Measurements from ENCODE around the gene SPATA13. TPM values are rescaled to one million over a fixed set of nuclear protein-coding genes. Genes with fewer than 3 reads are reported as not detected.

Gene SPATA13
- total RNA-seq, 2 donors from 2014 or later, result 101 to 112 TPM

DNA sequence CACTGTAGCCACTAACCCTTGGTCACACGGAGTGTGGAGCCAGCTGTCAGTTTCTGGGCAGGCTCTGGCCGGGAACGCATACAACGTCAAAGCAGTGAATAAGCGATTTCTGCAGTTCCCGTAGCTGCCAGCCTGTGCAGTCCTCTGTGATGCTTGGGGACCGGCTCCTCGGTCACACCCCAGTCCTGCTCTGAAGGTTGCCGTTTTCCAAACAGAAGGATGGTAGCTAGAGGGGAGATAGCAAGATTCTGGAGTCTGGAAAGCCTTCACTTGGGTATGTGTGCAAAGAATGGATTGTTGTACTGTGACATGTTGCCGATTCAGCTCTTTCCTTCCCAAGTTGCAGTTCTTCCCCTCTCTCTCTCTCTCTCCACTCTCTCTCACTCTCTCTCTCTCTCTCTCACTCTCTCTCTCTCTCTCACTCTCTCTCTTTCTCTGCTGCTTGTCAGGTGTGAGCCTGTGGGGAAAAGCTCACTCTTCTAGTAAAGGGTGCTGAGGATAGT, 110.2 kb downstream of the SPATA13 start:
- Mint-ChIP-seq H3K36me3 (ENCODE audit: low read depth) (peaks cover 5% of the 10 kb centered on the region), H3K4me3 (peak overlapping the region; percentile 77), H3K27ac (peak overlapping the region; percentile 92), H3K27me3 (no peaks in the 10 kb centered on the region), H3K4me1 (peaks cover 70% of the 10 kb centered on the region)
- peak; percentile 40 to 51 (median 42) for DNase-seq
- peak; percentile 35 for ATAC-seq
- H3K9me3 ChIP-seq (ENCODE audit: control insufficient read depth, low read length, poor library complexity, severe bottlenecking), result no peaks in the 10 kb centered on the region

DNA sequence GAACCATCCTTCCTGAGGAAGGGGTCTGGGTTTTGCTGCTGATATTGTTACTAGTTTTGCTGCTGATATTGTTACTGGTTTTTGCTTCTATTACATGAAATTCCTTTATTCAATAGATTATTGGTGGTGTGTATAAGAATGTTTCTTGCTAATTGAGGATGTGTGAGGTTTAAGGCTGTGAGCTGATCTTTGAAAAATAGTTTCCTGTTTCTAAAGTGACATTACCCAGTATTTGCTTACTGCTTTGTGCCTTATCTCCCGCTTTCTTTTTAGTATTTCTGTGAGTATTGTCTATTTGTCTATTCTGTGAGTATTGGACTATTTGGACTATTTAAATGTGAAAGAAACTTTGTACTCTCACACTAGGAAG, 110.7 kb downstream of the SPATA13 start:
- DNase-seq, result no peak
- no peaks in the 10 kb centered on the region for H3K9me3 ChIP-seq (ENCODE audit: control insufficient read depth, low read length, poor library complexity, severe bottlenecking)
- H3K36me3 Mint-ChIP-seq (ENCODE audit: low read depth), result peaks cover 5% of the 10 kb centered on the region
- H3K27ac Mint-ChIP-seq, result peak overlapping the region; percentile 92
- H3K4me3 Mint-ChIP-seq, result peak overlapping the region; percentile 77
- no peaks in the 10 kb centered on the region for H3K27me3 Mint-ChIP-seq
- ATAC-seq, result no peak
- peaks cover 71% of the 10 kb centered on the region for H3K4me1 Mint-ChIP-seq

DNA sequence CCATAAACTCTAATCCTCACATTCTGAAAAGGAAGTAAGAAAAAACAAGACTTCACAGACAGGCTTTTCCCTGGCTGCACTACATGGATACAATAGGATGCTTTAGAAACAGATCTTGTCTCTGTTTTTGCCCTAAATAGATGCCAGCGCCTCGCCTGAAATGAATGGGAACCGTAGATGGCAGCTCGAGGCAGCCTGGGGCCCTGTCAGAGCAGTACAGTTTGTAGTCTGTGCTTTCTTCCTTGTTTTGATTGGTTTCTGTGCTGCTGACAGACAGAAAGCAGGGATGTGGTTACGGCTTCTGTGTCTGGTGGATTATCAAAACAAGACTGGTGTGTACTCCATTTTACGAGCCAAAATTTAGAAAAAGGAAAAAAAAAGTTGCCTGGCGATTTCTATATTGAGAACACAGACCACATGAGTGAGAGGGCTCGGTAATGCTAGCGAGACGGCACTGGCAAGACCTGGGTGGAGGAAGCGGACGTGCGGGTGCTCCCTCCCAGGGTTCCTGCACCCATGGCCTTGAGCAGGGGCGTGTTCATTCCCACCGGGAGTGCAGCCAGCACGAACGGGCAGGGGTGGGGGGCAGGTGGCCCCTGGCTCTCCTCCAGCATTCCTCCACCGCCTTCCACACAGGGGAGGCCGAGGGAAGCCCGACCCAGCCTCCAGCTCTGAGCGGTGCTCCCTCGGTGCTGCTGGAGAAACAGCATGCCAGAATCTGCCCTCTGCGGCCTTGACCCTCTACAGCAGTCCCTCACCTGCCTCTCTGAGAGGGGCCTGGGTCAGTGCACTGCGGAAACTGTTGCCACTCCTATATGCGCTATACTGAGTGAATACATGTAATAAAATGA, 111.3 kb downstream of the SPATA13 start:
- peak overlapping the region; percentile 92 for H3K27ac Mint-ChIP-seq
- H3K36me3 Mint-ChIP-seq (ENCODE audit: low read depth), result peaks cover 8% of the 10 kb centered on the region
- H3K27me3 Mint-ChIP-seq, result no peaks in the 10 kb centered on the region
- DNase-seq (peak; percentile 43 to 59 (median 46)), ATAC-seq (peak; percentile 76)
- H3K4me1 Mint-ChIP-seq, result peaks cover 74% of the 10 kb centered on the region
- H3K4me3 Mint-ChIP-seq, result peak overlapping the region; percentile 77
- H3K9me3 ChIP-seq (ENCODE audit: control insufficient read depth, low read length, poor library complexity, severe bottlenecking), result no peaks in the 10 kb centered on the region

DNA sequence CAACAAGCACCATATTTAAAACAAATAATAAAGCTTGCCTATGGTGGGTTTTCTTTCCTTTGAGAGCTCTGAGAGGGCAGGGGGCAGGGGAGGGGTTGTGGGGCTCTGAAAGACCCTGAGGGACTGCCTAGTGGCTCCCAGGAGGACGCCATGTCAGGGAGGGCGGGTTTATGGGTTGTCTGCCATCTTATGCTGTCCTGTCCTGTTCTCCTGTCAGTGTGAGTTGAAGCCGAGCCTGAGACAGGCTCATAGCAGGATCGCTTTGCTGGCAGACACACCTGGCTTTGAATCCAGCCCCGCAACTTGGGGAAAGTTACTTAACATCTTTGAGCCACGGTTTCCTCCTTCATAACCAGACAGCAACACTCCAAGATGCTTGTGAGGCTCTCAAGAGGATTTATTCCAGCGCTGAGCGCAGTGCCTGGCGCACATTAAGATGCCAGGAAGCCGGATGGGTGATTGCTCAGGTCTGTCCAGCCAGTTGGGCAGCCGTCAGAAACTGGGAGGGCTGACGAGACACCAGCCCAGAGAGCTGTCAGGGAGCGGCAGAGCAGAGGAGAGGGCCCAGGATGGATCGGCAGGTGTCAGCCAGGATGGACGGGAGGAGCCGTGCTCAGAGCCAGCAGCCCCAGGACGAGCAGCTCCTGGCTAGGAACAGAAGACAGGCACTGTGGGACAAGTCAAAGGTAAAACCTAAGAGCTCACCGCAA, 112.1 kb downstream of the SPATA13 start:
- peaks cover 8% of the 10 kb centered on the region for H3K36me3 Mint-ChIP-seq (ENCODE audit: low read depth)
- peaks cover 70% of the 10 kb centered on the region for H3K4me1 Mint-ChIP-seq
- peak overlapping the region; percentile 77 for H3K4me3 Mint-ChIP-seq
- peak overlapping the region; percentile 92 for H3K27ac Mint-ChIP-seq
- H3K9me3 ChIP-seq (ENCODE audit: control insufficient read depth, low read length, poor library complexity, severe bottlenecking), result no peaks in the 10 kb centered on the region
- DNase-seq (no peak), ATAC-seq (no peak)
- no peaks in the 10 kb centered on the region for H3K27me3 Mint-ChIP-seq

DNA sequence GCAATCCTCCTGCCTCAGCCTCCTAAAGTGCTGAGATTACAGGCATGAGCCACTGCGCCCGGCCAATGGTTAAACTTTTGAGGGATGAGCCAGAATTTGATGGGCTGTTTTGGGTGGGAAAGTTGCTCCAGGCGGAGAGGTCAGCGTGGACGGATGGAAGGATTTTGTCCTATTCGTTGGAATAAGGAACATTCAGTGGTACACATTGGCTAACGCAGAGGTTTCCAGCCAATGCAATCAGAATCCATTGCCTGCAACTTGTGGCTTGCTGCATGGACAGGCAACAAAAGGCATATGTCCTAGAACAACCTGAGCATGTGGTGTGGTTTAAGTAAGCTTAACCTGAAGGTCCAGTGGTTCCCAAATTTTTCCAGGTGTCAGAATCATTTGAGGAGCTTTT, 113.4 kb downstream of the SPATA13 start:
- Mint-ChIP-seq H3K27me3 (no peaks in the 10 kb centered on the region), H3K36me3 (ENCODE audit: low read depth) (peaks cover 8% of the 10 kb centered on the region), H3K4me1 (peaks cover 66% of the 10 kb centered on the region), H3K4me3 (peak overlapping the region; percentile 85), H3K27ac (peak overlapping the region; percentile 92)
- ATAC-seq, result no peak
- H3K9me3 ChIP-seq (ENCODE audit: control insufficient read depth, low read length, poor library complexity, severe bottlenecking), result no peaks in the 10 kb centered on the region
- DNase-seq, result no peak

DNA sequence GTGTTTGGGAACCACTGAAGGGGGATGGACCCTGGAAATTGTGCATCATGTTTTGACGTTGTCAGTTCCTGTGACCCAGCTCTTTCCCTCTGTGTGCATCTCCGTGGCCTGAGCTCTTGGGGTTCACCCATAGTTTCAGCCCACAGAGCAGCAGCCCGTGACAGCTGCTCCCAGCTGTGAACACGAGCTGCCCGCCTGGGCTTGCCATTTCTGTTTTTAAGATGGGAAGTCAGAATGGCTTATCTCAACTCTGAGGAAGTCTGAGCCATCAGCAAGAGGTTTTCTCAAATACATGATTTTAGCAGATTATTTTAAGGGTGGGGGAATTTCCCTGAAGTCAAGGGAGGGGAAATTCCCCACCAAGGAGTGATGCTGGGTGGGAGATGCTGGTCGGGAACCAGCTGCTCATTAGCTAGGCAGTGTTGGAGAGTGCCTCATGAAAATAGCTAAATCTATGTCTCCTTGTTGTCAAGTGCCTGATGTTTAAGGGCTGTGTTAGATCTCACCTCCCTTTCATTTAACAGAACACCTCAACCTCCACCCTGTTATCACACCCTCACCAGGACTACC, 114.0 kb downstream of the SPATA13 start:
- Mint-ChIP-seq H3K27ac (peak overlapping the region; percentile 92), H3K27me3 (no peaks in the 10 kb centered on the region), H3K4me1 (peaks cover 70% of the 10 kb centered on the region), H3K36me3 (ENCODE audit: low read depth) (peaks cover 8% of the 10 kb centered on the region), H3K4me3 (peak overlapping the region; percentile 85)
- ATAC-seq, result peak; percentile 65
- peak; percentile 31 to 68 (median 40) for DNase-seq
- no peaks in the 10 kb centered on the region for H3K9me3 ChIP-seq (ENCODE audit: control insufficient read depth, low read length, poor library complexity, severe bottlenecking)

DNA sequence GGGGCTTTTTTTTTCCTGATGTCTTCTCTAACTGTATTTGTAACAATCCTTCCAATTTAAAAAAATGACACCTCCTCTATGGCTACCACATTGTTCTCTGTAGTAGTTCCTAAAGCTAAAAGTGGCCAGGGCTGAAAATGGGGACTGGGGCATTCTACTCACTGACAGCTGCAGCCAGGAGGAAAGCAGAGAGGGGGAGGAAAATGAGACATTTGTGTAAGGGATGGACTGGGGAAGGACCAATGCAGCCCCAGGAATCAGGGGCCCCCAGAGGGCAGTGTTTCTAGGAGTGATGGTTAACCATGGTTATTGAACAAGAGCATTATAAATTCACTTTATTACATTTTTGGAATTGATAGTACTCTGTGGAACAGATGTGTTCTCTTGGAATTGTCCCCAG, 114.5 kb downstream of the SPATA13 start:
- H3K36me3 Mint-ChIP-seq (ENCODE audit: low read depth), result peaks cover 8% of the 10 kb centered on the region
- H3K4me1 Mint-ChIP-seq, result peaks cover 72% of the 10 kb centered on the region
- peak overlapping the region; percentile 92 for H3K27ac Mint-ChIP-seq
- ATAC-seq (no peak), DNase-seq (no peak)
- peak overlapping the region; percentile 85 for H3K4me3 Mint-ChIP-seq
- no peaks in the 10 kb centered on the region for H3K27me3 Mint-ChIP-seq
- H3K9me3 ChIP-seq (ENCODE audit: control insufficient read depth, low read length, poor library complexity, severe bottlenecking), result no peaks in the 10 kb centered on the region

DNA sequence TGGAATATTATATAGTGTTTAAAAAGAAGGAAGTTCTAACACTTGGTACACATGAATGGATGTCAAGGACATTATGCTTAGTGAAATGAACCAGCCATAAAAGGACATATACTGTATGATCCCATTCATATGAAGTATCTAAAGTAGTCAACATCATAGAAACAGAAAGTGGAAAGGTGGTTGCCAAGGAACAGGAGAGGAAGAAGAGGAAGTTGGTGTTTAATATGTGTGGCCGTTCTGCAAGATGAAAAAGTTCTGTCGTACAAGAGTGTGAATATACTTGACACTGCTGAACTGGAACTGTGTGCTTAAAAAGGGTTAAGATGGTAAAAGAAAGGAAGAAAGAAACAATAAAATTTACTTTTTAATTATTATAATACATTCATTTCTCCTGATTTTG, 115.8 kb downstream of the SPATA13 start:
- H3K27me3 Mint-ChIP-seq, result no peaks in the 10 kb centered on the region
- ATAC-seq (no peak), DNase-seq (no peak)
- peaks cover 70% of the 10 kb centered on the region for H3K4me1 Mint-ChIP-seq
- peak overlapping the region; percentile 92 for H3K27ac Mint-ChIP-seq
- peak overlapping the region; percentile 77 for H3K4me3 Mint-ChIP-seq
- H3K9me3 ChIP-seq (ENCODE audit: control insufficient read depth, low read length, poor library complexity, severe bottlenecking), result no peaks in the 10 kb centered on the region
- H3K36me3 Mint-ChIP-seq (ENCODE audit: low read depth), result peaks cover 5% of the 10 kb centered on the region

DNA sequence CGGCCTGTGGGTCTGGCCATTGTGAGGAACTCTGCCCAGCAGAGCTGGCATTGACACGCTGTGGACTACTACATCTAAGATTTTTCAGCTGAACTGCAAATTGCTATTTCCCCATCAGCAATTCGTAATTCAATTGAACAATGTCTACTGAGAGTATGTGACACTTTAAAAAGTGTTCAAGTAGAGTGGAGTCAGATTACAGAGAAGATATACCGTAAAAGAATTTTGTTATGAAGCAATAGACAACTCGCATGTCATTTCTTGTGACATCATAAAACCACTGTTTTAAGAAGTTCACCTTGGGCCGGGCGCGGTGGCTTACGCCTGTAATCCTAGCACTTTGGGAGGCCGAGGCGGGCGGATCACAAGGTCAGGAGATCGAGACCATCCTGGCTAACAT, 116.3 kb downstream of the SPATA13 start:
- Mint-ChIP-seq H3K4me1 (peaks cover 65% of the 10 kb centered on the region), H3K27me3 (no peaks in the 10 kb centered on the region), H3K27ac (peak overlapping the region; percentile 92), H3K4me3 (no peak overlapping the region), H3K36me3 (ENCODE audit: low read depth) (peaks cover 3% of the 10 kb centered on the region)
- ATAC-seq (no peak), DNase-seq (no peak)
- H3K9me3 ChIP-seq (ENCODE audit: control insufficient read depth, low read length, poor library complexity, severe bottlenecking), result no peaks in the 10 kb centered on the region

DNA sequence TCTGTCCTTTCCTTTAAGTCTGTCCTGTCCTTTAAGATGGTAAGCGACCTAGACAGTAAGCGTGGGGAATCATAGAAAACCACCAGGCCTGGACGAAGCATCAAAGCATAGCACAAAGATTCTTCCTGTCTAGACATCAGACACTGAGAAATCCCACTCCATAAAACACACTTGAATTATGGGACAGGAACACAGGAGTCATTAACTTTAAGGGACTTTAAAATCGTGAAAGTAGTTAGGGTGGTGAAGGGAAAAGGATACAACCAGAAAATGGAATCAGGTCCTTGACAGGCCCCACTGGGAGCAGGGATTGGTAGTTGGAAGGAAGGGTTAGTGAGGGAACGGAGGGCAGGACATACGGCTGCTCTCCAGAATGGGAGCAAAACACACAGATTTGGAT, 117.2 kb downstream of the SPATA13 start:
- Mint-ChIP-seq H3K36me3 (ENCODE audit: low read depth) (peaks cover 3% of the 10 kb centered on the region), H3K27me3 (no peaks in the 10 kb centered on the region), H3K4me3 (peak overlapping the region; percentile 63), H3K27ac (peak overlapping the region; percentile 92), H3K4me1 (peaks cover 65% of the 10 kb centered on the region)
- ATAC-seq (no peak), DNase-seq (no peak)
- H3K9me3 ChIP-seq (ENCODE audit: control insufficient read depth, low read length, poor library complexity, severe bottlenecking), result no peaks in the 10 kb centered on the region

DNA sequence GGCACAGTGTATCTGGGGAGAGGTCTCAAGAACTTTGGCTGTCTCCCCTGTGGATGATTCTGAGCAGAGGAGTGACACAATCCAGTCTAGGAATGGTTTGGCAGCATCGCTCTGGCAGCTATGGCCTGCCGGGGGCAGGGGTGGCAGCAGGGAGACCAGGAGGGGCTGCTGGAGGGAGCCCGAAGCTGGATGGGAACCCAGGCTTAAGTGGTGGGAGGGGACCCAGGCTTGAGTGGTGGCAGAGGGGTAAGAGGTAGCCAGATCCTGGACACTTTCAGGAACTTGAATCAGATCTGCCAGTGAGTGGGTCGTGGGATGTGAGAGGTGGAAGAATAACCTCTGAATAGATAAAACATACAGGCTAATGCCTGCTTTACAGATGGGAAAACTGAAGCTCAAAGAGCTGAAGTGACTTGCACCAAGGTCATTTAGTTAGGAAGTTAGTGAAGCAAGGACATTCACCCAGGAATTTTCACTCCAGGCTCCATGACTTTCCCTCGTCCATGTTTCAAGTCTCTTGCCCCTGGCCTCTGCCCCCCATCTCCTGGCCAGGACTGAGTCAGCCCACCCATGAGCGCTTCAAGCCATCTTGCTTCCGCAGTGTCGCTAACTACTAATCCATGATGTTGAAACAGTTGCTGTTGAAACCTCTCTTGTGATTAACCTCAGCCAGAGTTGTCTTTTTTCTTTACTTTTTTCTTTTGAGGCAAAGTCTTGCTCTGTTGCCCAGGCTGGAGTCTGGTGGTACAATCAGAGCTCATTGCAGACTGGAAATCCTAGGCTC, 119.0 kb downstream of the SPATA13 start:
- H3K4me3 Mint-ChIP-seq, result peak overlapping the region; percentile 45

DNA sequence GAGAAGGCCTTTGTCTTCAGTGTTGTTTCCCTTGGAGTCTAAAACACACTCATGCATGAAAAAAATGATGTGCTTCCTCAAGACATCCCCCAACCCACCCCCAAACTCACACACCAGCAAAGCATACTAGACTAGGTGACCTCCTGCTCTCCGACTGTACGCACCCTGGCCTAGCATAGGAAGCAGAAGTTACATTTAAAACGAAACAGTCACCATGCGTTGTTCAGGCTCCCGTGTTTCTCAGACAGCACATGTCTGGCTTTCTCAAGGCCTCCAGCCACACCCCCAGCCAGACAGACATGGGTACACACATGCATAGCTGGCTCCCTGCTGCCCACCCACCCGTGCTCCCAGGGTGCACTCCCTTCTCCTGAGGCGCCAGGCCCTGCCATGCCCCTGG, 120.2 kb downstream of the SPATA13 start:
- no peak for DNase-seq
- ATAC-seq, result peak; percentile 32
- H3K36me3 Mint-ChIP-seq (ENCODE audit: low read depth), result peaks cover 9% of the 10 kb centered on the region

More for the DNA sequence above, 119.0 kb downstream of the SPATA13 start:
- peak overlapping the region; percentile 88 for H3K27ac Mint-ChIP-seq
- no peak for DNase-seq
- H3K36me3 Mint-ChIP-seq (ENCODE audit: low read depth), result peaks cover 7% of the 10 kb centered on the region
- peaks cover 57% of the 10 kb centered on the region for H3K4me1 Mint-ChIP-seq
- H3K9me3 ChIP-seq (ENCODE audit: control insufficient read depth, low read length, poor library complexity, severe bottlenecking), result no peaks in the 10 kb centered on the region
- H3K27me3 Mint-ChIP-seq, result no peaks in the 10 kb centered on the region
- ATAC-seq, result no peak

More for the DNA sequence above, 120.2 kb downstream of the SPATA13 start:
- H3K27ac Mint-ChIP-seq, result peak overlapping the region; percentile 88
- no peaks in the 10 kb centered on the region for H3K27me3 Mint-ChIP-seq
- no peaks in the 10 kb centered on the region for H3K9me3 ChIP-seq (ENCODE audit: control insufficient read depth, low read length, poor library complexity, severe bottlenecking)
- H3K4me1 Mint-ChIP-seq, result peaks cover 48% of the 10 kb centered on the region
- H3K4me3 Mint-ChIP-seq, result no peak overlapping the region
